ENCODE data around the gene GREB1.

GRCh38 chr2:11514904-11515303 is 18.9 kb upstream of the GREB1 start:
- TF ChIP-seq CTCF (IDR thresholded peaks at IDR 0.05) = no peak
- TF ChIP-seq POLR2AphosphoS5 (IDR thresholded peaks at IDR 0.05) = no peak
- no peak for TF ChIP-seq POLR2A (IDR thresholded peaks at IDR 0.05)
- no peak for TF ChIP-seq EP300 (IDR thresholded peaks at IDR 0.05; ENCODE audit: low read depth)
